ENCODE measurements around the gene CCR7. TPM values are rescaled to one million over a fixed set of nuclear protein-coding genes. Genes with fewer than 3 reads are reported as not detected.

Gene CCR7
- total and polyA plus RNA-seq, 2 of the 13 experiments (the other 11 are each of a cell fraction or from before 2014, with no cell fraction given), result 0.04 to 0.53 TPM

- TF ChIP-seq SAP130 (CRISPR knock-in tag; IDR thresholded peaks at IDR 0.05; ENCODE audit: low read depth) (peak; percentile 95), ZNF280D (CRISPR knock-in tag; IDR thresholded peaks at IDR 0.05) (peak; percentile 97), FOXM1 (CRISPR knock-in tag; IDR thresholded peaks at IDR 0.05) (no peak), CEBPZ (IDR thresholded peaks at IDR 0.05; ENCODE audit: low read length) (no peak), ZNF30 (CRISPR knock-in tag; IDR thresholded peaks at IDR 0.05) (no peak), NFAT5 (CRISPR knock-in tag; IDR thresholded peaks at IDR 0.05) (no peak), SIN3A (IDR thresholded peaks at IDR 0.05; ENCODE audit: borderline replicate concordance, low read depth, low read length) (peak; percentile 49; the same call in 1 of the 2 replicates), CREBL2 (CRISPR knock-in tag; IDR thresholded peaks at IDR 0.05; ENCODE audit: borderline replicate concordance) (no peak), GPN1 (CRISPR knock-in tag; IDR thresholded peaks at IDR 0.05; ENCODE audit: borderline replicate concordance) (0 out of 2 replicates have a peak, but pooled peaks have one; percentile 59), ZNF609 (CRISPR knock-in tag; IDR thresholded peaks at IDR 0.05; ENCODE audit: borderline replicate concordance) (peak; percentile 93)
These were observed 14.0 kb downstream of the CCR7 start (continued) for GRCh38 chr17:40551091-40551878.
